HCT116 (cell line): ENCODE results near the gene GRIP2. TPM values are rescaled to one million over a fixed set of nuclear protein-coding genes. Genes with fewer than 3 reads are reported as not detected.

Experiments used
- ATAC-seq: fragments of 200-7000 bp; cut with Tn5 transposase; 2 replicates; pipeline ENCODE4 v1.9.1; 2020; ENCODE audit warnings: mild to moderate bottlenecking, moderate library complexity
- BruUV-seq: library from RNA; stranded (reverse); fragments of 400-500 nt; replicated peaks from 2 replicates; lab custom pipeline; 2021; lab: Mats Ljungman, UMichigan
- CTCF ChIA-PET: fragments of 300-600 bp; sonication (Branson Sonifier 250); formaldehyde crosslinking; loops from one replicate; lab custom pipeline; 2021; ENCODE audit warnings: antibody characterized with exemption; lab: Charles Lee
- POLR2A ChIA-PET: fragments of 300-600, 350-600 bp; sonication (Branson Sonifier 250); formaldehyde crosslinking; loops from one replicate; lab custom pipeline; 2021; ENCODE audit warnings: antibody characterized with exemption; lab: Charles Lee
- RAD21 ChIA-PET, 2 experiments: fragments of 300-600 bp; sonication (Branson Sonifier 250); formaldehyde crosslinking; loops; one replicate each; lab custom pipeline; 2023; ENCODE audit warnings: low total read pairs in 2 of 2; ENCODE audit not compliant: uncharacterized antibody in 2 of 2, unreplicated experiment in 2 of 2, low non-redundant PET in 1 of 2; lab: Charles Lee
- DNase-seq: peaks from one replicate; pipeline ENCODE4 v3.0.0-alpha.2; 2010; ENCODE audit warnings: low read depth, low spot score
- H2AFZ ChIP-seq: fragments of 200-600 bp; shearing (Covaris generic), sonication (generic); 2 replicates; pipeline ENCODE4 v1.6.1; 2017; ENCODE audit warnings: low read depth, mixed run types, mixed read lengths, antibody characterized with exemption, low read length; ENCODE audit not compliant: poor library complexity, severe bottlenecking
- H3K27ac ChIP-seq: 2 replicates; pipeline ENCODE4 v1.5.1; 2012; ENCODE audit warnings: low read depth, low read length
- H3K27me3 ChIP-seq: fragments of 200-600 bp; sonication (generic); 2 replicates; pipeline ENCODE4 v1.6.1; 2016; ENCODE audit warnings: mixed run types, low read length, mixed read lengths; ENCODE audit not compliant: insufficient read depth
- H3K36me3 ChIP-seq, 2 experiments: fragments of 200-500 bp in 1 of 2; fragments of 200-600 bp in 1 of 2; sonication (Bioruptor generic) in 1 of 2; sonication (generic) in 1 of 2; 2 replicates each; pipeline versions ENCODE4 v1.5.1 to v1.6.1; 2014 to 2016; ENCODE audit warnings: low read length in 2 of 2, inconsistent platforms in 1 of 2, mixed read lengths in 1 of 2, mixed run types in 1 of 2; ENCODE audit not compliant: insufficient read depth in 2 of 2, control insufficient read depth in 1 of 2
- H3K4me1 ChIP-seq, 2 experiments: fragments of 200-600 bp in 1 of 2; sonication (generic) in 1 of 2; 2 replicates each; pipeline versions ENCODE4 v1.5.1 to v1.6.1; 2012 to 2017; ENCODE audit warnings: low read length in 2 of 2, inconsistent platforms in 1 of 2, mild to moderate bottlenecking in 1 of 2, mixed read lengths in 1 of 2, mixed run types in 1 of 2, moderate library complexity in 1 of 2; ENCODE audit not compliant: insufficient read depth in 2 of 2, control insufficient read depth in 1 of 2
- H3K4me2 ChIP-seq: fragments of 200-600 bp; sonication (generic); 2 replicates; pipeline ENCODE4 v1.6.1; 2017; ENCODE audit warnings: mixed run types, low read length, mixed read lengths
- H3K4me3 ChIP-seq, 2 experiments: fragments of 200-600 bp in 1 of 2; sonication (generic) in 1 of 2; replicated peaks in 1 of 2; 2 replicates each; pipeline ENCODE4 v1.5.1; 2011 to 2016; ENCODE audit warnings: low read length in 2 of 2, control low read depth in 1 of 2, low read depth in 1 of 2, mild to moderate bottlenecking in 1 of 2, mixed read lengths in 1 of 2, mixed run types in 1 of 2
- H3K79me2 ChIP-seq: fragments of 200-600 bp; sonication (generic); 2 replicates; pipeline ENCODE4 v1.6.1; 2017; ENCODE audit warnings: mild to moderate bottlenecking, mixed run types, low read length, moderate library complexity, mixed read lengths; ENCODE audit not compliant: insufficient read depth
- H3K9ac ChIP-seq: fragments of 200-600 bp; sonication (generic); 2 replicates; pipeline ENCODE4 v1.6.1; 2016; ENCODE audit warnings: low read length, mixed read lengths
- H3K9me2 ChIP-seq: fragments of 200-600 bp; sonication (generic), shearing (Covaris generic); 2 replicates; pipeline ENCODE4 v1.6.1; 2017; ENCODE audit warnings: mixed run types, mild to moderate bottlenecking, moderate library complexity; ENCODE audit not compliant: insufficient read depth
- H3K9me3 ChIP-seq, 2 experiments: fragments of 200-500 bp in 1 of 2; fragments of 200-600 bp in 1 of 2; sonication (Bioruptor generic) in 1 of 2; sonication (generic) in 1 of 2; 2 replicates each; pipeline ENCODE4 v1.6.1; 2014 to 2017; ENCODE audit warnings: low read length in 2 of 2, mixed read lengths in 2 of 2, inconsistent platforms in 1 of 2, low read depth in 1 of 2, mild to moderate bottlenecking in 1 of 2, mixed run types in 1 of 2, moderate library complexity in 1 of 2; ENCODE audit not compliant: control insufficient read depth in 1 of 2, insufficient read depth in 1 of 2
- H4K20me1 ChIP-seq: fragments of 200-600 bp; sonication (generic), shearing (Covaris generic); 2 replicates; pipeline ENCODE4 v1.6.1; 2017; ENCODE audit warnings: mixed run types, mild to moderate bottlenecking, moderate library complexity; ENCODE audit not compliant: insufficient read depth
- CEBPB ChIP-seq: IDR thresholded peaks from 2 replicates; pipeline ENCODE4 v1.6.1; 2012; ENCODE audit warnings: low read depth
- EGR1 ChIP-seq: IDR thresholded peaks from 2 replicates; pipeline ENCODE4 v1.6.1; 2012; ENCODE audit warnings: low read depth
- ELF1 ChIP-seq: IDR thresholded peaks from 2 replicates; pipeline ENCODE4 v1.6.1; 2012; ENCODE audit warnings: low read depth, borderline replicate concordance
- EZH2 ChIP-seq: fragments of 200-600 bp; sonication (generic); IDR thresholded peaks from 2 replicates; pipeline ENCODE4 v1.6.1; 2017; ENCODE audit warnings: antibody characterized with exemption, mixed run types
- EZH2phosphoT487 ChIP-seq: fragments of 200-600 bp; IDR thresholded peaks from 2 replicates; pipeline ENCODE4 v1.6.1; 2018; ENCODE audit warnings: antibody characterized with exemption, borderline replicate concordance
- JUND ChIP-seq: IDR thresholded peaks from 2 replicates; pipeline ENCODE4 v1.6.1; 2012
- MAX ChIP-seq: IDR thresholded peaks from 2 replicates; pipeline ENCODE4 v1.6.1; 2012
- POLR2A ChIP-seq: IDR thresholded peaks from 2 replicates; pipeline ENCODE4 v1.7.0; 2011; ENCODE audit warnings: borderline replicate concordance; ENCODE audit not compliant: insufficient read depth, insufficient read length; ENCODE audit errors: extremely low read depth
- SIN3A ChIP-seq: IDR thresholded peaks from 2 replicates; pipeline ENCODE4 v1.6.1; 2012; ENCODE audit warnings: low read depth
- SP1 ChIP-seq: IDR thresholded peaks from 2 replicates; pipeline ENCODE4 v1.6.1; 2012; ENCODE audit warnings: low read depth
- SRF ChIP-seq: IDR thresholded peaks from 2 replicates; pipeline ENCODE4 v1.6.1; 2012; ENCODE audit warnings: low read depth
- TCF7L2 ChIP-seq: IDR thresholded peaks from 2 replicates; pipeline ENCODE4 v1.7.0; 2011; ENCODE audit warnings: borderline replicate concordance, inconsistent platforms; ENCODE audit not compliant: insufficient read depth, insufficient read length; ENCODE audit errors: extremely low read depth
- ZFX ChIP-seq: fragments of 450-650 bp; IDR thresholded peaks from 2 replicates; pipeline ENCODE4 v1.6.1; 2017
- ZNF274 ChIP-seq: fragments of 200-500 bp; sonication (Bioruptor generic); IDR thresholded peaks from 2 replicates; pipeline ENCODE4 v1.6.1; 2014; ENCODE audit warnings: mild to moderate bottlenecking, low read depth, low read length, inconsistent platforms
- intact Hi-C: fragments of 100-400 bp; cut with micrococcal nuclease; formaldehyde crosslinking; loops from 2 replicates; pipeline ENCODE4 v1.10.0; 2022
- total RNA-seq: library from RNA; stranded (reverse); gene quantifications from one replicate; pipeline ENCODE4 v1.2.1, GENCODE V29; 2021; ENCODE audit not compliant: unreplicated experiment
- TF ChIP-seq, protein P1 (sequence below): IDR thresholded peaks from 2 replicates; pipeline ENCODE4 v1.6.1; 2011; ENCODE audit warnings: mild to moderate bottlenecking, low read length, moderate library complexity; ENCODE audit not compliant: insufficient replicate concordance; ENCODE audit errors: extremely low read depth
- TF ChIP-seq, protein P2 (sequence below): IDR thresholded peaks from 2 replicates; pipeline ENCODE4 v1.6.1; 2012; ENCODE audit warnings: low read depth

Gene GRIP2
- total RNA-seq, 1 experiment from 2014 or later = 0.34 TPM

GRCh38 chr3:14488286-14489041 lies 51.7 kb downstream of the GRIP2 start:
- Histone ChIP-seq H3K36me3 (peaks cover 4 to 11% of the 10 kb centered on the region in 2 experiments; a peak in 3 of 4 replicates), H4K20me1 (no peaks in the 10 kb centered on the region), H3K9ac (no peak overlapping the region), H3K9me3 (no peaks in the 10 kb centered on the region), H2AFZ (no peak overlapping the region), H3K4me1 (no peaks in the 10 kb centered on the region), H3K4me2 (no peak overlapping the region), H3K27ac (no peak overlapping the region), H3K27me3 (no peaks in the 10 kb centered on the region), H3K9me2 (no peaks in the 10 kb centered on the region), H3K4me3 (no peak overlapping the region), H3K79me2 (no peaks in the 10 kb centered on the region)
- POLR2A ChIA-PET = no interaction called here
- BruUV-seq = no TSS peak
- no peak for DNase-seq
- intact Hi-C loops = no loop called here
- ATAC-seq = no peak
- CTCF ChIA-PET = no interaction called here
- TF ChIP-seq SRF (no peak), POLR2A (no peak), SP1 (no peak), EZH2 (no peak), ELF1 (no peak), SIN3A (no peak), ZNF274 (no peak), TCF7L2 (no peak), ZFX (no peak), JUND (no peak), EGR1 (no peak), MAX (no peak), EZH2phosphoT487 (no peak), CEBPB (no peak)
- TF ChIP-seq, protein P1, sequence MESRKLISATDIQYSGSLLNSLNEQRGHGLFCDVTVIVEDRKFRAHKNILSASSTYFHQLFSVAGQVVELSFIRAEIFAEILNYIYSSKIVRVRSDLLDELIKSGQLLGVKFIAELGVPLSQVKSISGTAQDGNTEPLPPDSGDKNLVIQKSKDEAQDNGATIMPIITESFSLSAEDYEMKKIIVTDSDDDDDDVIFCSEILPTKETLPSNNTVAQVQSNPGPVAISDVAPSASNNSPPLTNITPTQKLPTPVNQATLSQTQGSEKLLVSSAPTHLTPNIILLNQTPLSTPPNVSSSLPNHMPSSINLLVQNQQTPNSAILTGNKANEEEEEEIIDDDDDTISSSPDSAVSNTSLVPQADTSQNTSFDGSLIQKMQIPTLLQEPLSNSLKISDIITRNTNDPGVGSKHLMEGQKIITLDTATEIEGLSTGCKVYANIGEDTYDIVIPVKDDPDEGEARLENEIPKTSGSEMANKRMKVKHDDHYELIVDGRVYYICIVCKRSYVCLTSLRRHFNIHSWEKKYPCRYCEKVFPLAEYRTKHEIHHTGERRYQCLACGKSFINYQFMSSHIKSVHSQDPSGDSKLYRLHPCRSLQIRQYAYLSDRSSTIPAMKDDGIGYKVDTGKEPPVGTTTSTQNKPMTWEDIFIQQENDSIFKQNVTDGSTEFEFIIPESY = no peak
- TF ChIP-seq, protein P2, sequence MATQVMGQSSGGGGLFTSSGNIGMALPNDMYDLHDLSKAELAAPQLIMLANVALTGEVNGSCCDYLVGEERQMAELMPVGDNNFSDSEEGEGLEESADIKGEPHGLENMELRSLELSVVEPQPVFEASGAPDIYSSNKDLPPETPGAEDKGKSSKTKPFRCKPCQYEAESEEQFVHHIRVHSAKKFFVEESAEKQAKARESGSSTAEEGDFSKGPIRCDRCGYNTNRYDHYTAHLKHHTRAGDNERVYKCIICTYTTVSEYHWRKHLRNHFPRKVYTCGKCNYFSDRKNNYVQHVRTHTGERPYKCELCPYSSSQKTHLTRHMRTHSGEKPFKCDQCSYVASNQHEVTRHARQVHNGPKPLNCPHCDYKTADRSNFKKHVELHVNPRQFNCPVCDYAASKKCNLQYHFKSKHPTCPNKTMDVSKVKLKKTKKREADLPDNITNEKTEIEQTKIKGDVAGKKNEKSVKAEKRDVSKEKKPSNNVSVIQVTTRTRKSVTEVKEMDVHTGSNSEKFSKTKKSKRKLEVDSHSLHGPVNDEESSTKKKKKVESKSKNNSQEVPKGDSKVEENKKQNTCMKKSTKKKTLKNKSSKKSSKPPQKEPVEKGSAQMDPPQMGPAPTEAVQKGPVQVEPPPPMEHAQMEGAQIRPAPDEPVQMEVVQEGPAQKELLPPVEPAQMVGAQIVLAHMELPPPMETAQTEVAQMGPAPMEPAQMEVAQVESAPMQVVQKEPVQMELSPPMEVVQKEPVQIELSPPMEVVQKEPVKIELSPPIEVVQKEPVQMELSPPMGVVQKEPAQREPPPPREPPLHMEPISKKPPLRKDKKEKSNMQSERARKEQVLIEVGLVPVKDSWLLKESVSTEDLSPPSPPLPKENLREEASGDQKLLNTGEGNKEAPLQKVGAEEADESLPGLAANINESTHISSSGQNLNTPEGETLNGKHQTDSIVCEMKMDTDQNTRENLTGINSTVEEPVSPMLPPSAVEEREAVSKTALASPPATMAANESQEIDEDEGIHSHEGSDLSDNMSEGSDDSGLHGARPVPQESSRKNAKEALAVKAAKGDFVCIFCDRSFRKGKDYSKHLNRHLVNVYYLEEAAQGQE = no peak
- RAD21 ChIA-PET = no interaction called here
